Stimulated activated CD4-positive, alpha-beta T cell treated with anti-CD3 and anti-CD28 coated beads, Interleukin-12 subunit alpha, Interleukin-12 subunit beta, amount 100 ng/mL, for 48 hours (primary cell): ENCODE data around the gene NDUFS7.
A peak's percentile ranks its signal among the peaks of the same experiment; 100 is the strongest.
"Not testable (repeated sequence)": the region's sequence is repeated elsewhere in the genome, so short reads cannot be mapped to it uniquely, and the experiment has no call there.

ENCODE experiments used
- DNase-seq, 3 donors: peaks; one replicate each; pipeline ENCODE4 v3.0.0-alpha.2; 2020; ENCODE audit warnings: low read depth in 2 of 3, low spot score in 1 of 3

Gene NDUFS7

DNA sequence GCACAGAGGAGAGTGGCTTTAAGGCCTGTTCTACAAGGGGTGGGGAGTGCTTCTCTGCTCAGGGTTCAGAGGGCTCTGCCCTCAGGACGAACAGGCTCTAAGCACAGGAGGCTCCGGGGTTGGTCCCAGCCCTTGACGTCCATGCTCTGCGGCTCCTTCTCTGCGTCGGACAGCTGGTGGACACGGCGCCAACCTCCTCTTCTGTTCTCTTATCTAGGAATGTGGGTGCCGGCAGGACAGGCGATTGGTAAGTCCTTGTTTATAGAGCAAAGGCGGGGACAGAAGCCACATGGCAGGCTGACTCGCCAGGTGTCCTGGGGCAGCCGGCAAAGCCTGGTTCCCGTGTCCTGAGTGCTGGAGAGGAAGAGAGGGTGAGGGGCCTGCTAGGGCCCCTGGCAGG lies 46.0 kb downstream of the NDUFS7 start:
- DNase-seq = no peak

DNA sequence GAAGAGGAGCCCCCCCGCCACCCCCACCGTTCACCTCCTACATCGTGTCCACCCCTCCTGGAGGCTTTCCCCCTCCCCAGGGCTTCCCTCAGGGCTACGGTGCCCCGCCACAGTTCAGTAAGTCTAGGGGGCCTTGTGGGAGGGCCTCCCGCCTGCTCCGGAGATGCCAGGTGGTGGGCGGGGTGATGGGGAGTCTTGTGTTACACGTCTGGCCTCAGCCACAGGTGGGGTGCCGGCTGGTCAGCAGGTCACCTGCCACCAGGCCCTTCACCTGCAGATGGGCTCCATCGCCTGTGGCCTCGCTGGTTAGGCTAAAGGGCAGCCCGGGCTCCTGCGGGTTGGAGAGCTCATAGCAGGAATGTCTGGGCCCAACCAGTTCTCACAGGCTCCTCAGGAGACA lies 46.5 kb downstream of the NDUFS7 start:
- DNase-seq = no peak

DNA sequence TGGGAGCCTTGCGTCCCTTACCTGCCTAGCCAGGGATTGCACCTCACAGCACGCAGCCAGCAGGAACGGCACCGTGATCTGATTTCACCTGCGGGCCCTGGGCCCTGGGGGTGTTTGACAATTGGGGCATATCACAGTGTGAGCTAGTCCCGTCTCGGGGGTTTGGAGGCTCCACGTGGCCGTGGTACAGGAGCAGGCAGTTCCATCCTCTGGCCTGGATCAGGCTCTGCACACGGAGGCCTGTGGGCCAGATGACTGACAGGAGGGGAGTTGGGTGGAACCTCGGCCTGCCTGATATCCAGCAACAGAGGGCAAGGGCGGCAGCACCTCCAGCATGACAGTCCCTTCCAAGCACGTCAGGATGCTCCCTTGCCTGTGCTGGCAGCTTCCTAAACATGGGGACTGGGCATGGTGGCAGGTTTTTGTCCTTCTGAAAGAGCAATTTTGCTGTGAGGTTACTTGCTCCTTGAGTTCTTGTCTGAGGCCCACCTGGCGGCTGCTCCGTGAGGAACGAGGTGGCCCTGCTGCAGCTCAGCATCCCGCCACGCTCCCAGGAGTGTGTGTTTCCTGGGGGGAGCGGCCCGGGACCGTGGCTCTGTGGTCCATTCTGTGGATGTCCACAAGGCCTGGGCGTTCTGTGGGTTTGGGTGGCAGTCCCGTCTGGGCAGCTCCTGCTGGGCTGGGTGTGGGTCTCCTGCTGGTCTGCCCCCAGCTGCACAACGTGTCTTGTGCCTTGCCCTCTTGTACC lies 48.2 kb downstream of the NDUFS7 start:
- no peak for DNase-seq

DNA sequence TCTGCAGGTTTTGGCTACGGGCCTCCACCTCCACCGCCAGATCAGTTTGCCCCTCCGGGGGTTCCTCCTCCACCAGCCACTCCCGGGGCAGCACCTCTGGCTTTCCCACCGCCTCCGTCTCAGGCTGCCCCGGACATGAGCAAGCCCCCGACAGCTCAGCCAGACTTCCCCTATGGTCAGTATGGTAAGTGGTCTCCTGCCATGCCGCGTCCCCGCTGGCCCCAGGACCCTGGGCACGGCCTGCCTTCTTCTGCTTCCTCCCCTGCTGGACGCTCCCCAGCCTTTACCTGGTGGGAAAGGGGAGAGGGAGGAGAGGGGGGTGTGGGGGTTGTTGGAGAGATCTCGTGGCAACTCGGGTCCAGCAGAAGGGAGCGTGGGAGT lies 48.8 kb downstream of the NDUFS7 start:
- DNase-seq = no peak

DNA sequence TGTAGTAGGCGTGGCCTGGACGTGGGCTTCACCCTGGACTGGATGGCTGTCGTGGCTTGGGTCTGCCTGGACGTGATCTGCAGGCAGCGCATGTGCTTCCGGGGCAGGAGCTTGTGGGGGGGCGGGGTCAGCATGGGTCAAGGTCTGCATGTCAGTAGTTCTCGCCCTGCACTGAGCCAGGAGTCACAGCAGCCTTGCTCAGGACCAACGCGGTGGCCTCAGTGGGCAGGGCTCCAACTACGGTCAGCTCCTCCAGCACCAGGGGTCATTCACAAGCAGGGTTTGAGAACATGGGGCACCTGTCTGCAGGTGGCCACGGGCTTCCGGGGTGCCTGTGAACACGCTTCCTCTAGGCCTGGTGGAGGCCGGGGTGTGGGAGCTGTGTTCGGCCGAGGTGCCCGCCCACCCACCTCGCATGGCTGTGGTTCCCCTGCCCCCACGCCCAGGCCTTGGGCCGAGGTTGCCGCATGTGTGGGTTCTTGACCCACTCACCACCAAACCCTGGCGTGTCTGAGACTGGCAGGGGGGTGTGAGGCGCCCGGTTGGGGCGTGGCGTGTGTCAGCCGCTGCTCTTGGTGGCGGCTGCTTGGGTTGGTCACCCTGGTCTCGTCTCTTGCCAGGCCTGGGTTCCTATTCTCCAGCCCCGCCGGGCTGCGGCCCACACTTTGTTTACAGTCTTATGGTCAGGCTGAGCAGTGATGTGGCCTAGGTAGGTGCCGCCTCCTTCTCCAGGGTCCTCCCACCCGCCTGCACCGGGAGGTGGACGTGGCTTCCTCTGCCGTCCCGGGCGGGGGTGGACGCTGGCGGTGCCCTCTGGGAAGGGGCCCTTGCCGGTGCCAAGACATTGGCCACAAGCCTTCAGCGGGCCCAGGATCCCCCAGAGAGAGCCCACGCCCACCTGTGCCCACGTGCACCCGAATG lies 49.7 kb downstream of the NDUFS7 start:
- no peak for DNase-seq

DNA sequence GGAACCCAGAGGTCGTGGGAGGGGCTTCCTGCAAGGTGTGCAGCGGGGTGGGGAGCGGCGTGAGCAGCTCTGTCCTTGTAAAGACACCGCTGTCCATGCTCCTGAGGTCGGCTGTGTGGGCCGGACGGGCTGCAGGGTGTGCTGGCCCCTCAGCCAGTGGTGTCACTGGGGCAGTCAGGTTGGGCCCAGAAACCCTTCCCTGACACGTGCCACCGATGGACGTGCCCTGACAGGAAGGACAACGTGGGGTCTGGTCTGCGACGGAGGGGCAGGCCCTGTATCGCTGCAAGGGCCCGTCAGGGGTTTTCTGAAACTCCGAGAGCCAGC lies 50.3 kb downstream of the NDUFS7 start:
- no peak for DNase-seq

DNA sequence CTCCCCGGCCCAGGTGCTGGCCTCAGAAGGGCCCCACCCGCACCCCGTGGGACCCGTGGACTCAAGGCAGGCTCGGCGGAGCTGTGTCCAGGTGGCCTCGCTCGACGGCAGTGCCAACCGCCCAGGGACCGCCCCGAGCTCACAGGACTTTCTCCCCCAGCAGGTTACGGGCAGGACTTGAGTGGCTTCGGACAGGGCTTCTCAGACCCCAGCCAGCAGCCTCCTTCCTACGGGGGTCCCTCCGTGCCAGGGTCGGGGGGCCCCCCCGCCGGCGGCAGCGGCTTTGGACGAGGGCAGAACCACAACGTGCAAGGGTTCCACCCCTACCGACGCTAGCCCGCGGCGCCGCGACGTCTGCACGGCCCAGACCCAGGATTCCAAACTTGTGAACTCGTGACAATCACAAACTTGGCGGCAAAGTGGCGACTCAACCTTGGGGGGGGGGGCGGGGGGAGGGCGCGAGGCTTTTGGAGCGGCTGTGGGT lies 50.9 kb downstream of the NDUFS7 start:
- no peak for DNase-seq

DNA sequence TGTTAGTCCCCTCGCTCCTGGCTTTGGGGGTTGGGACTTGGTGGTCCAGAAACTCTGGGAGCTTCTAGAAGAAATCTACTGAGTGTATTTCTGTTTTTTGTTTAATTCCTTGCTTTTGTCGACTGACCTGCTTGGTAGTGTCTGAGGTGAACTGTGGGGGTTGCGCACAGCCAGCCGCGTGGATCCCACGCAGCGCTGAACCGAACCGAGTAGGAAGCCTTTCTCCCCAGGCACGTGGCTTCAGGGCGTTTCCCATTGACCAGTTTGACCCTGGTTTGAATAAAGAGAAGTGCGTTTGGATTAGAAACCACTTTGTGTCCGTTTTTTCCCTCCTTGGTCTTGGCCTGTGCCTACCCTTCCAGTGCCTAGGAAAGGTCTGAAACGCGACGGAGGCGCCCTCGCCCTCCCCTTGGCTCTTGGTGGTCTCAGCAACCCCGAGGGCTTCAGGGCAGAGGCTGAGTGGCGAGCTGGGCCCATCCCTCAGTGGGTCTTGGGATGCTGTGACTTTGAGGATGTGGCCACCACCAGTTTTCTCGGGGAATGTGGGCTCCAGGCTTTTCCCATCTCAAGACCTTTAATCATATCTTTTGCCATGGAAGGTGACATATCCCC lies 51.8 kb downstream of the NDUFS7 start:
- DNase-seq = no peak

DNA sequence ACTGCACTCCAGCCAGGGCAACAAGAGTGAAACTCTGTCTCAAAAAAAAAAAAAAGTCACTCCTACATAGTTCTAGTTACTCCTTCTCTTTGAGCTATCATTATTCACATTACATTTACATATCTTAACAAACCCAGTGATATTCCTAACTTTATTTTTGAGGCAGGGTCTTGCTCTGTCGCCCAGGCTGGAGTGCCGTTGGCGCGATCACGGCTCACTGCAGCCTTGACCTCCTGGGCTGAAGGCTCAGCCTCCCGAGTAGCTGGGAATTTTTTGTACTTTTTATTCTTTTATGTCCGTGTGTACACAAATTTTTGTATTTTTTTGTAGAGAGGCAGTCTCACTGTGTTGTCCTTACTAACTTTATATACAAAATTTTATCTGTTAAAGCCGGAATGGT lies 53.9 kb downstream of the NDUFS7 start:
- no peak for DNase-seq

DNA sequence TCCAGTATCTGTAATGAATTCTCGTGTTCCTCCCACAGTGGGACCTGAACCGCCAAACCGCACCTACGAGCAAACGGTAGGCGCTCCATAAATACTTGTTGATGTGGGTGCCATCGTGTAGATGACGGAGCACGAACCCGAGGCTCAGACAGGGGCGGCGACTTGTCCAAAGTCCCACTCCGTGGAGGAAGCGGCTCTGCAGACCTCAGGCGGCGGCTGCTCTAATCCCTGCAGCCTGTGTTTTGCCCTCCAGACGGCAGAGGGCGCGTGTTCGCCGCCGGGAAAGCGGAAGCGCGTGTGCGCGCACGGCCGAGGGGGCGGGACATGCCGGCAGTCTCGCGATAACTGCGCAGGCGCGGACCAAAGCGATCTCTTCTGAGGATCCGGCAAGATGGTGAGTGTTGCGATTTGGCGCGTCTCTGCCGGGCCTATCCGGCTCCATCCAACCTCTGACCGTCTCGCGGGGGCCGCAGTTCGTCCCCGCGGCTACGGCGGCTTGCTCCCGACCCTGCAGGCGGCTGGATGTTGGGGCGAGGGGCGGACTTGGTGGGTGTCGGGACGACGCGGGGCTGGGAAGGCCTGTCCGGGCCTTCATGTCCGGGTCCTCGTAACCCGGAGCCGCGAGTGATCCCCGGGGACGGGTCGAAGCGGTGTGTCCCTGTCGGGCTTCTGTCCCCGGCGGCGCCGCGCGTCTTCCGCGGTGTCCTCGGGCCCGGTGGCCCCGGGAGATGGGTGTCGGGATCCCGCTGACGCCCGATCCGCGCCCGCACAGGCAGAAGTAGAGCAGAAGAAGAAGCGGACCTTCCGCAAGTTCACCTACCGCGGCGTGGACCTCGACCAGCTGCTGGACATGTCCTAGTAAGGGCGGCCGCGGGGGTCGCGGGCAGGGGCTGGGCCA lies 54.6 kb downstream of the NDUFS7 start, which contains the start of gene RPS15:
Gene RPS15 (plus strand): TSS at position 362 of the 898 bp plus-strand sequence. CDS start 30 bp downstream, at position 392.
- peak; percentile 90 to 95 (median 93) for DNase-seq

DNA sequence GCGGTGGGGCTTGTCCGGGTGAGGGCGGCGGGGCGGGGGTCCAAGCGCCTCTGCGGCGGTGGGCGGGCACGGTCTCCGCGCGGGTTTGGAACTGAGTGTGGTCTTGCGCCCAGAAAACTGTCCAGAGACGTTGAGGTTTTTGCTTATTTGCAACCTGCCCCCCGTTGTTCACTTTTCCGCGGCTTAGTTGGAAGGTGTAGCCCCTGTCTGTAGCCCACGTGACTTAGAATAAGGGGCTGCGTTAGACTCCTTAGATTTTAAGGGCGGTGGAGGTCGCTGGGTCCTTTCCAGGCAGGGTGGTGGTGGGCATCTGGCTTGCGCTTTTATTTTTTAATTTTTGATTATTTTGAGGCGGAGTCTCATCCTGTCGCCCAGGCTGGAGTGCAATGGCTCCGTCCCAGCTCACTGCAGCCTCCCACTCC lies 55.2 kb downstream of the NDUFS7 start:
- no peak for DNase-seq

DNA sequence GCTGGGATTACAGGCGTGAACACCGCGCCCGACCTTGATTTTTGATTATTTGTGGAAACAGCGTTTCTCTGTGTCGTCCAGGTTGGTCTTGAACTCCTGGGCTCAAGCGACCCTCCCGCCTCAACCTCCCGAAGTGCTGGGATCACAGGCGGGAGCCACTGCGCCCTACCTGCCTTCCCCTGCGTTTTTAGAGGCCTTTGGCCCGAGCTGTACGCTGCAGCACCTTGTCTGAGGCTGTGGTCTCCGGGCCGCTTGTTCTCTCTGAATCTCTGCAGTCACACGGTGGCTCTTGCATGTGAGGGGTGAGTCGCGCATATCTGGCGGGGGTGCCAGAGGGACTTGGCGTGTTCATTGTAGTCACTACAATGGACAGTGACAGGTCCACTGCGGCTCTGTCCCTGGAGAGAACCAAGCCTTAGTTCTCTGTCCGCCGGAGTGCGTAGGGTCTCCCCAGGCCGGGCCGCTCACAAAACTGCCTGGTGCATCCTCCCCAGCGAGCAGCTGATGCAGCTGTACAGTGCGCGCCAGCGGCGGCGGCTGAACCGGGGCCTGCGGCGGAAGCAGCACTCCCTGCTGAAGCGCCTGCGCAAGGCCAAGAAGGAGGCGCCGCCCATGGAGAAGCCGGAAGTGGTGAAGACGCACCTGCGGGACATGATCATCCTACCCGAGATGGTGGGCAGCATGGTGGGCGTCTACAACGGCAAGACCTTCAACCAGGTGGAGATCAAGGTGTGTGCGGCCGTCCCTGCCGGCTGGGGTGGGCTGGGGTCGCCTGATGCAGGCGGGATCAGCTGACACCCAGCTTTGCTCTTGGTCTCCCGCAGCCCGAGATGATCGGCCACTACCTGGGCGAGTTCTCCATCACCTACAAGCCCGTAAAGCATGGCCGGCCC lies 56.1 kb downstream of the NDUFS7 start:
- DNase-seq = not testable (repeated sequence)

DNA sequence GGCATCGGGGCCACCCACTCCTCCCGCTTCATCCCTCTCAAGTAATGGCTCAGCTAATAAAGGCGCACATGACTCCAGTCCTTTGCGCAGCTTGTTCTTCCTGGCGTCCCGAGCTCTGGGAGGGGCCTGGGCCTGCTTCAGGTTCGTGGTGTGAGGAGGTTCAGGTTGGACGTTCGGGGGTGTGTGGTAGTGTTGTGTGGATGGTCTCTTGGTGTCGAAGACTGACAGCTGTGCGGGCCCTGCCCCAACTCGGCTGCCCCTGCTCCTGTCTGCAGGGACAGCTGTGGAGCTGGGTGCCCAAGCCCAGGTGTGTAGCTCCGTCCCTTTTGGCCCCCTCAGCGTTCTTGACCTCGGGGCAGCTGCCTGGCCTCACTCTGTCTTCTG lies 56.7 kb downstream of the NDUFS7 start:
- no peak for DNase-seq

DNA sequence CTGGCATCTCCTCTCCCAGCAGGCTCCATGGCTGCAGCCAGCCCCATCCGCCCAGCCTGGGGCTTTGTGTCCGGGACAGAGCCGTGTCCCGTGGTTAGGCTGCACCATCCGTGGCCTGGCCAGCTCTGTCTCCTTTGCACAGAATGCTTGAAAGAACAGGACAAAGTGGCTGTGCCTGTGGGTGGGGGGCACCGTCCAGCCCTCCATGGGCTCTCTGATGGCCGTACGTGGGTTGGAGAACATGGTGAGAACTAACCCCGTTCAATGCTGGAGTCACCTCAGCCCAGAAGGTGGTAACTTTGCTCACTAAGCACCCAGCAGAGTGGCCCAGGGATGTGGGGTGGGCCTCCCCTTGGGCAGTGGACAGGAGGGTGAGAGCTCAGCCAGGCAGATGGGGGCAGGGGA lies 57.3 kb downstream of the NDUFS7 start:
- DNase-seq = no peak

DNA sequence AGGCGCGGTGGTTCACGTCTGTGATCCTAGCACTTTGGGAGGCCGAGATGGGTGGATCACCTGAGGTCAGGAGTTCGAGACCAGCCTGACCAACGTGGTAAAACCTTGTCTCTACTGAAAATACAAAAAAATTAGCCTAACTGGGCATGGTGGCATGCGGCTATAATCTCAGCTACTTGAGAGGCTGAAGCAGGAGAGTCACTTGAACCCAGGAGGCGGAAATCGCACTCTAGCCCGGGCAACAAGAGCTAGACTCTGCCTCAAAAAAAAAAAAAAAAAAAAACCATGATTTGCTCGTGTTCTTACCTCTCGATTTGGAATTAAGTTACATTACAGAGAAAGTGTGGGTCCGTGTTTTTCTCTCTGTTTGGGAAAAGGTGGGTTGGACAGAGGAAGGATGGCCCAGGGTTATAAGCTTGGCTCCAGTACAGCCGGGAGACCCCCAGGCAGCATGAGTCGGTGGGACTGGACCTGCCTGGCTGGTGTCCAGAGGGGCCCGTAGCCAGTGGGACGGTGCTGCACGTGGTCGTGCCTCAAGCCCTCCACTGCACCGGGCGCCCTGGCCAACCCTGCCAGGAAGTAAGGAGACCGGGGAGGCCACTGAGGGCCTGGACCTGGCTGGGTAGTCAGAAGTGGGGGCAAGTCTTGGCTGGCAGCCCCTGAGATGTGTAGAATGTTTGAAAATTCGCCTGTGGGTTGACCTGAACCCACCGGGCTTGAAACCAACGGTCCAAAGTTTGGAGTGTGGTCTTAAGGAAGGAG lies 58.2 kb downstream of the NDUFS7 start:
- DNase-seq = no peak
